Hepatocyte (in vitro differentiated cells): ENCODE measurements around the gene IDUA. TPM values are rescaled to one million over a fixed set of nuclear protein-coding genes. Genes with fewer than 3 reads are reported as not detected.

Experiments
- DNase-seq: peaks from one replicate; pipeline ENCODE4 v3.0.0-alpha.2; 2016; ENCODE audit warnings: low spot score
- H2AFZ ChIP-seq: fragments of 200-600 bp; sonication (generic); 2 replicates; pipeline ENCODE4 v1.6.0; 2016; ENCODE audit warnings: antibody characterized with exemption, mild to moderate bottlenecking
- H3K27ac ChIP-seq: fragments of 200-600 bp; sonication (generic); 2 replicates; pipeline ENCODE4 v1.5.1; 2016; ENCODE audit warnings: mild to moderate bottlenecking
- H3K27me3 ChIP-seq: fragments of 200-600 bp; sonication (generic); 2 replicates; pipeline ENCODE4 v1.6.1; 2016
- H3K36me3 ChIP-seq: fragments of 200-600 bp; sonication (generic); replicated peaks from 2 replicates; pipeline ENCODE4 v1.5.1; 2016; ENCODE audit warnings: low read depth; ENCODE audit not compliant: insufficient read depth
- H3K4me1 ChIP-seq: fragments of 200-600 bp; sonication (generic); 2 replicates; pipeline ENCODE4 v1.5.1; 2016; ENCODE audit warnings: mild to moderate bottlenecking, moderate library complexity; ENCODE audit not compliant: insufficient read depth
- H3K4me2 ChIP-seq: fragments of 200-600 bp; sonication (generic); 2 replicates; pipeline ENCODE4 v1.6.0; 2016
- H3K4me3 ChIP-seq: fragments of 200-600 bp; sonication (generic); 2 replicates; pipeline ENCODE4 v1.5.1; 2016; ENCODE audit warnings: mild to moderate bottlenecking
- H3K79me2 ChIP-seq: fragments of 200-600 bp; sonication (generic); 2 replicates; pipeline ENCODE4 v1.6.0; 2017; ENCODE audit warnings: mild to moderate bottlenecking
- H3K9me2 ChIP-seq: fragments of 200-600 bp; sonication (generic); replicated peaks from 2 replicates; pipeline ENCODE4 v1.6.0; 2017; ENCODE audit warnings: mild to moderate bottlenecking; ENCODE audit not compliant: insufficient read depth
- H3K9me3 ChIP-seq: fragments of 200-600 bp; sonication (generic); 2 replicates; pipeline ENCODE4 v1.5.1; 2016; ENCODE audit warnings: low read depth, mild to moderate bottlenecking
- H4K20me1 ChIP-seq: fragments of 200-600 bp; sonication (generic); 2 replicates; pipeline ENCODE4 v1.6.0; 2016; ENCODE audit warnings: mild to moderate bottlenecking; ENCODE audit not compliant: insufficient read depth, poor library complexity, severe bottlenecking
- CTCF ChIP-seq: fragments of 200-600 bp; sonication (generic); IDR thresholded peaks from 2 replicates; pipeline ENCODE4 v1.5.1; 2016; ENCODE audit warnings: antibody characterized with exemption, mild to moderate bottlenecking; ENCODE audit not compliant: poor library complexity
- EZH2 ChIP-seq: fragments of 200-600 bp; sonication (generic); IDR thresholded peaks from 2 replicates; pipeline ENCODE4 v1.6.1; 2016; ENCODE audit warnings: antibody characterized with exemption, mild to moderate bottlenecking, borderline replicate concordance
- EZH2phosphoT487 ChIP-seq: fragments of 200-600 bp; sonication (generic); IDR thresholded peaks from one replicate; pipeline ENCODE4 v1.6.1; 2018; ENCODE audit warnings: antibody characterized with exemption, mild to moderate bottlenecking, low read depth, moderate library complexity; ENCODE audit not compliant: unreplicated experiment, severe bottlenecking
- WGBS: methylation state at CpG from one replicate; pipeline ENCODE4 v1.1.6; 2016; ENCODE audit warnings: low lambda C conversion rate; ENCODE audit errors: missing lambda C conversion rate; 5-methylcytosine and 5-hydroxymethylcytosine counted together
- polyA plus RNA-seq: library from polyadenylated mRNA; unstranded; fragments of >200 nt; fragmentation: Nextera tagmentation; extraction: Ambion mirVana; gene quantifications from 2 replicates; pipeline ENCODE4 v1.2.1, GENCODE V29; 2016
- total RNA-seq: library from RNA; depleted of rRNA; stranded (reverse); fragments of >200 nt; gene quantifications from 2 replicates; pipeline ENCODE4 v1.2.3, GENCODE V29; 2014

Gene IDUA
- total and polyA plus RNA-seq, 2 experiments from 2014 or later = 13.1 to 82.6 TPM

DNA sequence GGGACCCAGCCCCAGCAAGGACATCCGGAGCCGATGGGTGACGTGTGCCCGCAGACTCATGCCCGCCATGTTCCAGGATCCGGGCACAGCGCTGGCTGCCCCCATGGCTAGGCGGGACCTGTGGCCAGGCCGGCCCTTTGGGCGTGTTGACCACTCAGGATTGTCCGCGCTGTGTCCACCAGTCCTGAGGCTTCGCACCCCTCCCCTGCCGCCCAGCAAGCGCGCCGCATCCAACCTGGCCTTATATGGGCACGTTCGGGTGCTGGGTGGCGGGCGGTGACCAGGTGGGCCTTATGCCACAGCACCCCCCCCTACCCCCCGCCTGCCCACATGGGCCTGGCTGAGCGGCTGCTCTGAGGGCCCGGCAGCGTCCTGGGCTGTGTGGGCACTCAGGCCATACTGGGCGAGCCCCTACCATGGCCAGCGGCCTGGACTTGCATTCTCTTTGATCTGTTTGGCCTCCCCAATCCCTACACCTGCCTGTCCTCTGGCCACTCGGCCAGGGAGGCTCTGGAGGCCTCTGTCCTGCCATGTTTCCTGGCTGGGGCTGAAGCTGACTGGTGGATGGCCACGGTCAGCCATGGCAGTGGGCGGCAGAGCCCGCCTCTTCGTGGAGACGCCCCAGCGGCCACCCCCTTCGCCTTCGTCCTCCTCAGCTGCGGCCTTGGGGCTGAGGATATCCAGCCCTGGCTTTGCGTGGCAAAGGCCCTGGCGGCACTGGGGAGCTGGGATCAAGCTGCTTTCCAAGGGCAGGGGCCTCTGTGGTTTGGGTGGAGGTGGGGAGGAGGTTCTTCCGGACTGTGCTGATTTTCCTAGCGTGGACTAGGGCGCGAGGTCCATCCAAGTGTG, 26.6 kb downstream of the IDUA start:
- H3K27me3 ChIP-seq = peaks cover 8% of the 10 kb centered on the region
- no peak overlapping the region for H3K4me3 ChIP-seq
- no peaks in the 10 kb centered on the region for H3K9me3 ChIP-seq
- no peak overlapping the region for H3K27ac ChIP-seq
- TF ChIP-seq CTCF = no peak
- TF ChIP-seq EZH2phosphoT487 = no peak
- no peak for TF ChIP-seq EZH2
- H3K36me3 ChIP-seq = no peaks in the 10 kb centered on the region
- H4K20me1 ChIP-seq = no peaks in the 10 kb centered on the region
- H3K9me2 ChIP-seq = no peaks in the 10 kb centered on the region
- WGBS = 96% methylated on average over 37 of the region's 43 CpGs
- H3K4me1 ChIP-seq = peaks cover 13% of the 10 kb centered on the region
- no peak for DNase-seq
- H2AFZ ChIP-seq = no peak overlapping the region
- H3K79me2 ChIP-seq = peaks cover 9% of the 10 kb centered on the region
- H3K4me2 ChIP-seq = no peak overlapping the region

DNA sequence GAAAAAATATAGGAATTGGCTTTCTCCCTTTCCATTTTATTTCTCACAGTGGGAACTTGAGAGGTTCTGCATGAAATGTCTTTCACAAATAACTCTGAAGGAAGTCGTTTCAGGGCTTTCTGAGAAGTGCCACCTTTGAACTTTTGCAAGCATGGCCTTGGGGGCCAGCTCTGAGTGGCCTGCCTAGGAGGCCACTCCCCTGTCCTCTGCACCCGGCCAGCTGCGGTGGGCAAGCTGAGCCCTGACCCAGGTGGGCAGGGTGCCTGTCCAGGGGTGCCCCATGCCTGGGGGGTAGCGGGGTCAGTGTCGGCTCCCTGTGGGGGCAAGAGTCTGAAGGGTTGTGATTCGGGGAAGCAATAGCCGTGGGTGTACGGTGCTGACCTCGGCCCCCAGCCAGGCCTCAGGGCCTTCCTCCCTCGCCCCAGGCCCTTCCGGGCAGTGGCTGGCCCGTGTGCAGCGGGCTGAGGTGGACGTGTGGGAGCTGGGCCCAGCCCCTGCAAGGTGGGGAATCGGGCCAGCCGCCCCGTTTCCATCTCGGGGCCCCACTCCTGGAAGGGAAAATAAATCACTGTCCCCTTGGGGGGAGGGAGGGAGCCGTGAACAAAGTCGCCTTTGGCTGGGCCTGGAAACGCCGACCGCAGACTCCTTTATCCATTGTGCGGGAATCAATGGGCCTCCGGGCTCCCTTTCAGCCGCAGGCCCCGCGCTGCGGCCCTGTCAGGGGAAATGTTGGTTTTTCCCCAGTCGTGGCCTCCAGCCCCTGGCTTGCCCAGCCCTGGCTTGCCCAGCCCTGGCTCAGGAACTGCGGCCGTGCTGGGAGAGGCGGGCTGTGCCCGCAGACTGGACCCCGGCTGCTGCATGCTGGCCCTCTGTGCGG, 27.7 kb downstream of the IDUA start:
- 86% methylated on average over 35 of the region's 36 CpGs for WGBS
- H3K27me3 ChIP-seq = no peaks in the 10 kb centered on the region
- H3K79me2 ChIP-seq = peaks cover 12% of the 10 kb centered on the region
- H3K4me3 ChIP-seq = no peak overlapping the region
- H3K4me1 ChIP-seq = peaks cover 22% of the 10 kb centered on the region
- no peak overlapping the region for H2AFZ ChIP-seq
- TF ChIP-seq CTCF (no peak), EZH2 (no peak), EZH2phosphoT487 (no peak)
- H3K9me3 ChIP-seq = no peaks in the 10 kb centered on the region
- H3K36me3 ChIP-seq = no peaks in the 10 kb centered on the region
- no peak for DNase-seq
- H3K27ac ChIP-seq = no peak overlapping the region
- no peaks in the 10 kb centered on the region for H3K9me2 ChIP-seq
- H4K20me1 ChIP-seq = no peaks in the 10 kb centered on the region
- no peak overlapping the region for H3K4me2 ChIP-seq

GRCh38 chr4:1015179-1015578, 28.3 kb downstream of the IDUA start:
- TF ChIP-seq EZH2phosphoT487 (no peak), CTCF (no peak), EZH2 (no peak)
- H3K27ac ChIP-seq = no peak overlapping the region
- no peaks in the 10 kb centered on the region for H3K36me3 ChIP-seq
- no peaks in the 10 kb centered on the region for H3K27me3 ChIP-seq
- H3K9me2 ChIP-seq = no peaks in the 10 kb centered on the region
- no peak overlapping the region for H3K4me3 ChIP-seq
- no peaks in the 10 kb centered on the region for H3K9me3 ChIP-seq
- WGBS = 94% methylated on average over 6 of the region's 8 CpGs
- no peaks in the 10 kb centered on the region for H4K20me1 ChIP-seq
- DNase-seq = no peak
- no peak overlapping the region for H2AFZ ChIP-seq
- peaks cover 20% of the 10 kb centered on the region for H3K4me1 ChIP-seq
- peaks cover 12% of the 10 kb centered on the region for H3K79me2 ChIP-seq
- no peak overlapping the region for H3K4me2 ChIP-seq
